HEK293T (cell line): ENCODE measurements around the gene NFS1.

ENCODE experiments used
- ARNT ChIP-seq: fragments of 450-650 bp; IDR thresholded peaks from 2 replicates; pipeline ENCODE4 v1.6.1; 2017; ENCODE audit warnings: mild to moderate bottlenecking
- LEF1 ChIP-seq: fragments of 450-650 bp; IDR thresholded peaks from 2 replicates; pipeline ENCODE4 v1.6.1; 2017; ENCODE audit warnings: mild to moderate bottlenecking, borderline replicate concordance
- SUZ12 ChIP-seq: fragments of 450-650 bp; IDR thresholded peaks from 2 replicates; pipeline ENCODE4 v1.6.1; 2016; ENCODE audit warnings: mild to moderate bottlenecking
- TARDBP ChIP-seq: fragments of 450-650 bp; IDR thresholded peaks from 2 replicates; pipeline ENCODE4 v1.6.1; 2016

GRCh38 chr20:35644806-35645205, 54.3 kb downstream of the NFS1 start:
- TF ChIP-seq TARDBP (no peak), SUZ12 (no peak), LEF1 (no peak), ARNT (no peak)
